Endothelial cell of umbilical vein (primary cell): ENCODE data around the gene SMIM12. TPM values are rescaled to one million over a fixed set of nuclear protein-coding genes. Genes with fewer than 3 reads are reported as not detected.

Experiments used
- BruUV-seq: library from RNA; stranded (reverse); fragments of 400-500 nt; replicated peaks from 2 replicates; lab custom pipeline; 2021; lab: Mats Ljungman, UMichigan
- CTCF ChIA-PET: fragments of 300-600, 350-600 bp; sonication (Branson Sonifier 250); formaldehyde crosslinking; loops from one replicate; lab custom pipeline; 2021; ENCODE audit warnings: antibody characterized with exemption, inconsistent platforms; lab: Charles Lee
- POLR2A ChIA-PET: fragments of 300-600, 350-600 bp; sonication (Branson Sonifier 250); formaldehyde crosslinking; loops from one replicate; lab custom pipeline; 2021; ENCODE audit warnings: antibody characterized with exemption, inconsistent platforms; lab: Charles Lee
- DNase-seq: peaks from one replicate; pipeline ENCODE4 v3.0.0-alpha.2; 2011; ENCODE audit warnings: low read depth, low spot score
- FAIRE-seq: peaks from 2 replicates; lab custom pipeline; 2011; peaks lifted over from hg19 to GRCh38; lab: Jason Lieb, UNC
- H2AFZ ChIP-seq: 2 replicates; pipeline ENCODE4 v1.6.0; 2012; ENCODE audit warnings: low read depth, low read length, control low read depth, inconsistent platforms
- H3K27ac ChIP-seq: 2 replicates; pipeline ENCODE4 v1.5.1; 2011; ENCODE audit warnings: low read depth, mild to moderate bottlenecking, control low read depth, low read length, moderate library complexity; ENCODE audit not compliant: insufficient read depth
- H3K27me3 ChIP-seq, 2 experiments: 2 replicates each; pipeline versions ENCODE4 v1.6.0 to v1.6.1; 2011; ENCODE audit warnings: low read length in 2 of 2, mixed read lengths in 1 of 2; ENCODE audit not compliant: control insufficient read depth in 2 of 2, insufficient read depth in 2 of 2
- H3K36me3 ChIP-seq, 2 experiments: 2 replicates in 1 of 2; 3 replicates in 1 of 2; pipeline ENCODE4 v1.5.1; 2011; ENCODE audit warnings: low read length in 2 of 2, mild to moderate bottlenecking in 1 of 2, moderate library complexity in 1 of 2; ENCODE audit not compliant: control insufficient read depth in 2 of 2, insufficient read depth in 2 of 2; ENCODE audit errors: extremely low read depth in 1 of 2
- H3K4me1 ChIP-seq: 3 replicates; pipeline ENCODE4 v1.5.1; 2011; ENCODE audit warnings: mild to moderate bottlenecking, low read length; ENCODE audit not compliant: control insufficient read depth, insufficient read depth; ENCODE audit errors: extremely low read depth
- H3K4me2 ChIP-seq: 2 replicates; pipeline ENCODE4 v1.6.1; 2011; ENCODE audit warnings: low read length, control low read depth, mixed read lengths; ENCODE audit not compliant: insufficient read depth
- H3K4me3 ChIP-seq, 3 experiments: fragments of 200-600 bp in 1 of 3; sonication (generic), shearing (Covaris generic) in 1 of 3; replicated peaks in 1 of 3; 2 replicates each; pipeline ENCODE4 v1.5.1; 2011 to 2016; ENCODE audit warnings: control low read depth in 3 of 3, low read length in 3 of 3, mild to moderate bottlenecking in 2 of 3, inconsistent platforms in 1 of 3, low read depth in 1 of 3, moderate library complexity in 1 of 3; ENCODE audit not compliant: insufficient read depth in 1 of 3
- H3K79me2 ChIP-seq: 2 replicates; pipeline ENCODE4 v1.6.0; 2012; ENCODE audit warnings: low read length, inconsistent platforms; ENCODE audit not compliant: control insufficient read depth, insufficient read depth
- H3K9ac ChIP-seq: replicated peaks from 2 replicates; pipeline ENCODE3; 2011; ENCODE audit warnings: low read length, control low read depth; ENCODE audit not compliant: insufficient read depth; ENCODE audit errors: extremely low read depth
- H3K9me1 ChIP-seq: replicated peaks from 3 replicates; pipeline ENCODE4 v1.6.0; 2011; ENCODE audit warnings: mild to moderate bottlenecking, low read length; ENCODE audit not compliant: control insufficient read depth, insufficient read depth; ENCODE audit errors: extremely low read depth
- H3K9me3 ChIP-seq: replicated peaks from 2 replicates; pipeline ENCODE4 v1.5.1; 2012; ENCODE audit warnings: low read length, inconsistent platforms; ENCODE audit not compliant: control insufficient read depth, insufficient read depth
- H4K20me1 ChIP-seq: replicated peaks from 2 replicates; pipeline ENCODE3; 2011; ENCODE audit warnings: mild to moderate bottlenecking, low read length; ENCODE audit not compliant: control insufficient read depth, insufficient read depth; ENCODE audit errors: extremely low read depth
- CTCF ChIP-seq, 2 donors: IDR thresholded peaks; 1 replicate in 1 of 2; 2 replicates in 1 of 2; pipeline ENCODE4 v1.5.1; 2011; ENCODE audit warnings: low read length in 2 of 2, mild to moderate bottlenecking in 2 of 2, moderate library complexity in 2 of 2, control low read depth in 1 of 2, inconsistent platforms in 1 of 2, low read depth in 1 of 2; ENCODE audit not compliant: insufficient read depth in 1 of 2; ENCODE audit errors: extremely low read depth in 1 of 2
- EZH2 ChIP-seq: IDR thresholded peaks from 2 replicates; pipeline ENCODE4 v1.6.1; 2012; ENCODE audit warnings: borderline replicate concordance, low read depth, mild to moderate bottlenecking, moderate library complexity, low read length, inconsistent platforms; ENCODE audit not compliant: severe bottlenecking
- FOS ChIP-seq: IDR thresholded peaks from 2 replicates; pipeline ENCODE4 v1.6.1; 2011; ENCODE audit warnings: mild to moderate bottlenecking, low read length, moderate library complexity, borderline replicate concordance; ENCODE audit not compliant: insufficient read depth
- GATA2 ChIP-seq: IDR thresholded peaks from 2 replicates; pipeline ENCODE4 v1.7.0; 2011; ENCODE audit warnings: low read depth, mild to moderate bottlenecking, moderate library complexity, mixed read lengths, low read length; ENCODE audit not compliant: insufficient read length, insufficient read depth
- JUN ChIP-seq: IDR thresholded peaks from 2 replicates; pipeline ENCODE4 v1.6.1; 2011; ENCODE audit warnings: borderline replicate concordance, low read depth; ENCODE audit not compliant: insufficient read length, insufficient read depth
- MAX ChIP-seq: IDR thresholded peaks from 2 replicates; pipeline ENCODE4 v1.6.1; 2011; ENCODE audit not compliant: insufficient read depth, insufficient read length
- MYC ChIP-seq: IDR thresholded peaks from one replicate; pipeline ENCODE4 v1.6.1; 2011; ENCODE audit warnings: mild to moderate bottlenecking, low read depth, low read length
- POLR2A ChIP-seq: IDR thresholded peaks from 2 replicates; pipeline ENCODE4 v1.6.1; 2012; ENCODE audit warnings: low read depth, mild to moderate bottlenecking, control low read depth, low read length
- POLR2AphosphoS5 ChIP-seq: IDR thresholded peaks from 2 replicates; pipeline ENCODE4 v1.6.1; 2012; ENCODE audit warnings: low read depth, mild to moderate bottlenecking, control low read depth, low read length, moderate library complexity; ENCODE audit not compliant: insufficient read depth
- dilution Hi-C: fragments of 300-500 bp; cut with MboI; formaldehyde crosslinking; loops from one replicate; pipeline ENCODE4 v1.15.0; 2019; ENCODE audit warnings: low sequenced_read_pairs; ENCODE audit not compliant: extremely low pct_ligation_motif_present
- intact Hi-C: fragments of 100-400 bp; cut with micrococcal nuclease; formaldehyde crosslinking; loops from one replicate; pipeline ENCODE4 v1.10.0; 2022
- polyA plus RNA-seq, 4 experiments: library from polyadenylated mRNA; depleted of rRNA in 3 of 4; stranded (reverse) in 3 of 4; unstranded in 1 of 4; fragments of >200 nt; gene quantifications; 2 replicates each; pipeline versions ENCODE4 v1.2.1 to v1.2.3, GENCODE V29; 2011 to 2012; ENCODE audit warnings: missing spikeins in 1 of 4
- total RNA-seq: library from RNA; stranded (reverse); gene quantifications from 2 replicates; pipeline ENCODE4 v1.2.3, GENCODE V29; 2021

The SMIM12 gene
- total and polyA plus RNA-seq, 2 donors (not counting 3 experiments of a cell fraction or from before 2014, with no cell fraction given): 66.2 to 85.9 TPM

GRCh38 chr1:34858901-34859445 lies 576 bp downstream of the SMIM12 start:
- Histone ChIP-seq H3K79me2 (peaks cover 34% of the 10 kb centered on the region), H3K9me1 (no peaks in the 10 kb centered on the region), H4K20me1 (no peaks in the 10 kb centered on the region), H3K4me1 (peaks cover 8% of the 10 kb centered on the region), H3K27me3 (peaks cover 6 to 10% of the 10 kb centered on the region in 2 experiments), H2AFZ (peak overlapping the region; percentile 8), H3K9me3 (no peaks in the 10 kb centered on the region), H3K4me3 (peak overlapping the region; percentile 30 to 98 (median 74)), H3K36me3 (peaks cover 6 to 10% of the 10 kb centered on the region in 2 experiments), H3K4me2 (peak overlapping the region; percentile 95), H3K9ac (peak overlapping the region; percentile 86), H3K27ac (peak overlapping the region; percentile 81)
- dilution Hi-C loops: no loop called here
- CTCF ChIA-PET: interaction anchor here (1.0 to 1.8 kb wide), 7 partner anchors 10 to 126 kb away, joined by 3 to 14 read pairs (median 3); partner anchors contain the start of gene TMEM35B
- FAIRE-seq (no peak), DNase-seq (peak; percentile 80)
- TSS peak; percentile 54 for BruUV-seq
- TF ChIP-seq MAX (no peak), FOS (peak; percentile 20)
- intact Hi-C loops: loop anchor here (1.0 to 10.0 kb wide), 4 partner anchors 256 to 910 kb away; partner anchors contain the start of genes CLSPN and SFPQ
- POLR2A ChIA-PET: no interaction called here

GRCh38 chr1:34856697-34857096 lies 2.9 kb downstream of the SMIM12 start:
- no peak overlapping the region for H3K4me2 ChIP-seq
- peaks cover 0 to 1% of the 10 kb centered on the region in 2 experiments for H3K27me3 ChIP-seq
- H3K4me1 ChIP-seq: peaks cover 15% of the 10 kb centered on the region
- no peak for TF ChIP-seq FOS
- no peak for TF ChIP-seq JUN
- no peak for TF ChIP-seq GATA2
- no peak for TF ChIP-seq MAX
- no peak for TF ChIP-seq EZH2
- no peak for TF ChIP-seq POLR2A
- TF ChIP-seq MYC: no peak
- no peak for TF ChIP-seq POLR2AphosphoS5
- TF ChIP-seq CTCF (IDR thresholded peaks at IDR 0.05; ENCODE audit: extremely low read depth in 1 of 2, insufficient read depth in 1 of 2, low read depth in 1 of 2, low read length in 2 of 2): no peak
- DNase-seq: no peak
- no peak for FAIRE-seq
- ChIA-PET CTCF (no interaction called here), POLR2A (interaction anchor here (0.7 kb wide), 1 partner anchor 167 kb away, joined by 4 read pairs; no protein-coding TSS in a partner anchor)
- no TSS peak for BruUV-seq
- H3K27ac ChIP-seq: no peak overlapping the region
- H3K4me3 ChIP-seq: no peak overlapping the region
- peaks cover 39% of the 10 kb centered on the region for H3K79me2 ChIP-seq
- H3K9me1 ChIP-seq: no peaks in the 10 kb centered on the region
- intact Hi-C loops: loop anchor here (10.0 kb wide), 2 partner anchors 258 to 438 kb away; no protein-coding TSS in a partner anchor
- dilution Hi-C loops: no loop called here
- peaks cover 7 to 10% of the 10 kb centered on the region in 2 experiments for H3K36me3 ChIP-seq
- H3K9me3 ChIP-seq: no peaks in the 10 kb centered on the region
- H4K20me1 ChIP-seq: no peaks in the 10 kb centered on the region
- no peak overlapping the region for H2AFZ ChIP-seq
- no peak overlapping the region for H3K9ac ChIP-seq
